Activated CD8-positive, alpha-beta T cell treated with anti-CD3 and anti-CD28 coated beads, Interleukin-2, amount 10 ng/mL, durations not matched to agents 7 days and 5 days (primary cell): ENCODE results near the gene ATXN8OS. TPM values are rescaled to one million over a fixed set of nuclear protein-coding genes. Genes with fewer than 3 reads are reported as not detected.

Experiments used
- ATAC-seq: fragments of 150-1000 bp; cut with Tn5 transposase; one replicate; pipeline ENCODE4 v1.10.0; 2021; ENCODE audit warnings: moderate library complexity
- CTCF ChIA-PET: fragments of 350-600 bp; sonication (Branson Sonifier 250); formaldehyde crosslinking; loops from one replicate; lab custom pipeline; 2021; ENCODE audit warnings: antibody characterized with exemption; lab: Charles Lee
- POLR2A ChIA-PET: fragments of 350-600 bp; sonication (Branson Sonifier 250); formaldehyde crosslinking; loops from one replicate; lab custom pipeline; 2021; ENCODE audit warnings: antibody characterized with exemption; lab: Charles Lee
- DNase-seq: peaks from one replicate; pipeline ENCODE4 v3.0.0-alpha.2; 2020
- H3K27ac Mint-ChIP-seq: one replicate; pipeline ENCODE4 v1.8.0; 2021; ENCODE audit warnings: mild to moderate bottlenecking, mixed read lengths
- H3K27me3 Mint-ChIP-seq: one replicate; pipeline ENCODE4 v1.8.0; 2021; ENCODE audit warnings: low read depth, mixed read lengths
- H3K36me3 Mint-ChIP-seq: one replicate; pipeline ENCODE4 v1.8.0; 2021; ENCODE audit warnings: low read depth, mixed read lengths
- H3K4me1 Mint-ChIP-seq: one replicate; pipeline ENCODE4 v1.8.0; 2021; ENCODE audit warnings: low read depth, mixed read lengths
- H3K4me3 Mint-ChIP-seq: one replicate; pipeline ENCODE4 v1.8.0; 2021; ENCODE audit warnings: mild to moderate bottlenecking, mixed read lengths
- H3K9me3 Mint-ChIP-seq: one replicate; pipeline ENCODE4 v1.8.0; 2022; ENCODE audit warnings: mixed read lengths; ENCODE audit not compliant: insufficient read depth
- total RNA-seq, 2 experiments: library from RNA; stranded (reverse); gene quantifications; one replicate each; pipeline ENCODE4 v1.2.3, GENCODE V29; 2021

ATXN8OS gene
- not detected for total RNA-seq

DNA sequence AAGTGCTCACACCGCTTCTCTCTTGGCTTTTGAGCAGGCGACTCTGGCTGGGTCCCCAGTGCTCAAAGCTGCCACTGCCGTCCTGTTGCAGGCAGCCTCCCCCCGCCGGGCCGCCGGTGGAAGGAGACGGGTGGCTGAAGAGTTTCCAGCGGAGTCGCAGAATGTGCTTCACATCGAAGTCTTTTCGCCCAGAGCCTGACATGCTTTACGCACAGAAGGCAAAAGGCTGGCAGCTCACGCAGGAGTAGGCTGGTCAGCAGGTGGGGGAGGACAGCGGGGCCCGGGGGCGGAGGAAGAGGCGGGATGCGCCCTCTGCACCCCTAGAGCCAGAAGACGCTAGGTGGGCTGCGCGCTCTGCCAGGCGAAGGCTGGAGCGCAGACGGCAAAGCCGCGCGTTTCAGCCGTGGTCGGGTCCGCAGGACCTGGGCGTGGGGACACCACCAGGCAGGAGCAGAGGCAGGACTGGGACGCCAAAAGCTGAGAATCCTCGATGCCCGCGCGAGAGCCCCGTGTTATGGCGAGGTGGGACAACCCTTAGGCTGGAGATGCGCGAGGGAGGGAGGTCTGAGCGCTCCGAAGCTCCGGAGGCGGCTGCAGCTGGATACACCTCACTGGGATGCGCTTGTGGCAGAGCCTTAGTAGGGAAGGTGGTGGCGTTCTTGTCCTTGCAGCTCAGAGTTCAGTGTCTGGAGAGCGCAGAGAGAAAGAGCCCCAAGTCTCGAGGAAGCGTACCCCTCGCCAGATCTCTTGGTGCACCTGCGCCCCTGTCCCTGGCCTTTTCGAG is at the start of gene ATXN8OS:
ATXN8OS (plus strand) TSS at position 329 of the 784 bp plus-strand sequence.
- Mint-ChIP-seq H3K4me1 (no peaks in the 10 kb centered on the region), H3K36me3 (no peaks in the 10 kb centered on the region), H3K4me3 (no peak within 1 kb of the TSS), H3K9me3 (no peaks in the 10 kb centered on the region), H3K27me3 (no peaks in the 10 kb centered on the region), H3K27ac (no peak within 1 kb of the TSS)
- ChIA-PET CTCF (no interaction called here), POLR2A (no interaction called here)
- ATAC-seq (no peak), DNase-seq (no peak)

- no peaks in the 10 kb centered on the region for H3K4me1 Mint-ChIP-seq
- H3K36me3 Mint-ChIP-seq, result no peaks in the 10 kb centered on the region
- H3K27ac Mint-ChIP-seq, result no peak overlapping the region
- H3K4me3 Mint-ChIP-seq, result no peak overlapping the region
- ATAC-seq (no peak), DNase-seq (no peak)
- no peaks in the 10 kb centered on the region for H3K27me3 Mint-ChIP-seq
- peaks cover 3% of the 10 kb centered on the region for H3K9me3 Mint-ChIP-seq
- ChIA-PET POLR2A (no interaction called here), CTCF (no interaction called here)
Observed at GRCh38 chr13:70080012-70080411, 27.6 kb upstream of the ATXN8OS start.

GRCh38 chr13:70087247-70087646 is 20.4 kb upstream of the ATXN8OS start:
- Mint-ChIP-seq H3K9me3 (peaks cover 14% of the 10 kb centered on the region), H3K27ac (no peak overlapping the region)
- POLR2A ChIA-PET, result no interaction called here

GRCh38 chr13:70088926-70089325 is 18.7 kb upstream of the ATXN8OS start:
- no peaks in the 10 kb centered on the region for H3K36me3 Mint-ChIP-seq
- no peak overlapping the region for H3K27ac Mint-ChIP-seq
- DNase-seq (no peak), ATAC-seq (no peak)
- CTCF ChIA-PET, result no interaction called here
- no peaks in the 10 kb centered on the region for H3K4me1 Mint-ChIP-seq
- POLR2A ChIA-PET, result no interaction called here
- no peaks in the 10 kb centered on the region for H3K27me3 Mint-ChIP-seq
- peaks cover 14% of the 10 kb centered on the region for H3K9me3 Mint-ChIP-seq
- H3K4me3 Mint-ChIP-seq, result no peak overlapping the region

More at GRCh38 chr13:70087247-70087646, 20.4 kb upstream of the ATXN8OS start:
- no peaks in the 10 kb centered on the region for H3K27me3 Mint-ChIP-seq
- CTCF ChIA-PET, result no interaction called here
- no peaks in the 10 kb centered on the region for H3K4me1 Mint-ChIP-seq
- H3K36me3 Mint-ChIP-seq, result no peaks in the 10 kb centered on the region
- ATAC-seq (no peak), DNase-seq (no peak)
- H3K4me3 Mint-ChIP-seq, result no peak overlapping the region

DNA sequence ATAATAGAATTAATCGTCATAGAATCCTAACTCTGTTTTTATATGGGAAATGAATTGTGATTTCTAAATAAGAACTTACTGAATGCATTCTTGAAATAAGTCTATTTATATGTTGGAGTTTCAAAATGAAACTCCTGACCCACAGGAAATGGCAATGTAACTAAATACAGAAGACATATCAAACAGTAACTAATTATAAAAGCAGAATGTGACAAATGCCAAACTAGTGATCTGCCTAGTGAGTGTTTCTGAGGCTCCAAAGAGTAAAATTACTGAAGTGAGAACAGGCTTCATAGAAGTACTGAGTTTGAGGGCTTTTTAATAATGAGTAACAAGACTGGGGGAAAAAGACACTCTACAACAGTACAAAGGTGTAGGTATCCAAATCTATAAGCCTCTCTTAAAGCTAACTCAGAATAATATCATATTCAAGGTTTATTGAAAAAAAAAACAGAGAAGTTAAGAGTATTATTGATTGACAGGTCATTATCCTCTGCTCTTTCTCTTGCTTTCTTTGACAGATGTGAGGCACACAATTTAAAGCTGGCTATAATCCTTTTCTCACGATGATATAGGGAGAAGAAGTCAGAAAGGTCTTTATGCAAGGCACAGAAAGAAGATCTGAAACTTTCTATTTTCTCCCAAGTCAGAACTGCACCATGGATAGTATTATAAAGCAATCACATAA is 17.4 kb upstream of the ATXN8OS start:
- CTCF ChIA-PET, result no interaction called here
- POLR2A ChIA-PET, result no interaction called here
- DNase-seq (no peak), ATAC-seq (no peak)
- peaks cover 11% of the 10 kb centered on the region for H3K9me3 Mint-ChIP-seq
- H3K27ac Mint-ChIP-seq, result no peak overlapping the region
- no peaks in the 10 kb centered on the region for H3K4me1 Mint-ChIP-seq
- no peaks in the 10 kb centered on the region for H3K36me3 Mint-ChIP-seq
- H3K27me3 Mint-ChIP-seq, result no peaks in the 10 kb centered on the region
- H3K4me3 Mint-ChIP-seq, result no peak overlapping the region

- Mint-ChIP-seq H3K9me3 (no peaks in the 10 kb centered on the region), H3K27me3 (no peaks in the 10 kb centered on the region), H3K4me1 (no peaks in the 10 kb centered on the region), H3K36me3 (no peaks in the 10 kb centered on the region), H3K4me3 (no peak overlapping the region), H3K27ac (no peak overlapping the region)
- DNase-seq (no peak), ATAC-seq (no peak)
- ChIA-PET CTCF (no interaction called here), POLR2A (no interaction called here)
Observed at GRCh38 chr13:70098669-70099068, 9.0 kb upstream of the ATXN8OS start.

- ATAC-seq (no peak), DNase-seq (no peak)
- Mint-ChIP-seq H3K4me3 (no peak overlapping the region), H3K9me3 (no peaks in the 10 kb centered on the region), H3K36me3 (no peaks in the 10 kb centered on the region), H3K27ac (no peak overlapping the region), H3K27me3 (no peaks in the 10 kb centered on the region), H3K4me1 (no peaks in the 10 kb centered on the region)
- CTCF ChIA-PET, result no interaction called here
- POLR2A ChIA-PET, result no interaction called here
Observed at GRCh38 chr13:70104481-70104880, 3.1 kb upstream of the ATXN8OS start.

GRCh38 chr13:70107125-70107497 is 515 bp upstream of the ATXN8OS start:
- Mint-ChIP-seq H3K4me1 (no peaks in the 10 kb centered on the region), H3K27ac (no peak overlapping the region)

DNA sequence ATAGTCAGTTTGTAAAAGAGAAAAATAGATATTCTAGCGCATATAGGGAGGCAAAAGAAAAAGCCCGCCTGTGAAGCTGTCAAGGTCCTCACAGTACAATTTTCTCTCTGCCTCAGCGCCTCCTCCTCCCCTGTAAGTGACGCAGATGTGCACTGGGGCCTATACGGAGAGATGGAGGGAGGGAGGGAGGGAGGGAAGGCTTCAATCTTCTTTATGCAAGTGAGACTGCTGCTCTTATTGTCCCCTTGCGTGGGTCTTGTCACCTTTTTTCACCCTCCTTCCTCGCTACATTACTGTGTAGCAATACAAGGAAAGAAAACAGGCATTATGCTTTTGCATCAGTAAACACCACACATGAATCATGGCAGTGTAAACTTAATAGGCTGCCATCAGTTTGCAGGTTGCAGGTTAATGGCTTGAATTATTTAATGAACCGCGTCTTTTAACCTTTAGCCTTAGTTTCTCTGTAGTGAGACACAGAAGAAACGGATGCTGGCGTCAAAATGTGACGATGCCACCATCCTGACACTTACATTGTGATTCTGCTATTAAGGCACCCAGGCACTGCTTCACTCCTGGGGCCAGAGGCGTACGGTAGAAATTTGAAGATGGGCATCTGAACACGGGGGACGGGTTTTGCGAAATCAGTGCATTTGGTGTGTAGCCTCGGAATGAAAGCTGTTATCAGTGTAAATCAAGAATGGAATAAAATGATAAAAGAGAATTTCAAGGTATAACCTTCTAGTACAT is 905 bp downstream of the ATXN8OS start, which contains the start of gene KLHL1:
KLHL1 (minus strand) TSS at position 97 of the 750 bp plus-strand sequence. CDS start 753 bp downstream, outside the sequence.
- CTCF ChIA-PET, result no interaction called here

More at GRCh38 chr13:70107125-70107497, 515 bp upstream of the ATXN8OS start:
- Mint-ChIP-seq H3K9me3 (no peaks in the 10 kb centered on the region), H3K4me3 (no peak overlapping the region), H3K27me3 (no peaks in the 10 kb centered on the region), H3K36me3 (no peaks in the 10 kb centered on the region)
- ChIA-PET CTCF (no interaction called here), POLR2A (no interaction called here)
- ATAC-seq, result no peak
- DNase-seq, result no peak

GRCh38 chr13:70117338-70117905 is 9.8 kb downstream of the ATXN8OS start:
- CTCF ChIA-PET, result no interaction called here
- no peaks in the 10 kb centered on the region for H3K27me3 Mint-ChIP-seq
- POLR2A ChIA-PET, result no interaction called here

More for the DNA sequence above, 905 bp downstream of the ATXN8OS start, which contains the start of gene KLHL1:
- H3K4me3 Mint-ChIP-seq, result no peak within 1 kb of the TSS
- DNase-seq (no peak), ATAC-seq (no peak)
- POLR2A ChIA-PET, result no interaction called here
- no peak within 1 kb of the TSS for H3K27ac Mint-ChIP-seq
- H3K27me3 Mint-ChIP-seq, result no peaks in the 10 kb centered on the region
- no peaks in the 10 kb centered on the region for H3K4me1 Mint-ChIP-seq
- no peaks in the 10 kb centered on the region for H3K36me3 Mint-ChIP-seq
- no peaks in the 10 kb centered on the region for H3K9me3 Mint-ChIP-seq

DNA sequence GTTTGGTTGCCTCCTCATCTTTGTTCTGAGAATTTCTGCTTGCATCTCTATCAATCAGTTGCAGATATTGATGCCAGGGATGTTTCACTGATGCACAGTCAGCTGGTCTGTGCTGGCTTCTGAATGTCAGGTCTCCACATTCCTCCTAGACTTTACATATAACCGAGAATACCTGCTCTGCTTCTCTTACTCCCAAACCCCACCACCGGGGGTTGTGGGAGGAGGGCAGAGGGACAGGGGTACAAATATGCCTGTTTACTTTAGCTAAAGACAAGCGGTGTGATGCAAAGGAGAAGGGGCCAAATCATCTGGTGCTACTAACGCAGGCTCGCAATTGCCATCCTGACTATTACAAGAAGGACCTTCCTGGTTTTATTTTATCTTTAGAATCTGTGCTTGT is 18.1 kb downstream of the ATXN8OS start:
- ATAC-seq, result no peak
- no peak overlapping the region for H3K27ac Mint-ChIP-seq
- no peak for DNase-seq
- H3K36me3 Mint-ChIP-seq, result no peaks in the 10 kb centered on the region
- no peak overlapping the region for H3K4me3 Mint-ChIP-seq
- peaks cover 11% of the 10 kb centered on the region for H3K9me3 Mint-ChIP-seq
- H3K4me1 Mint-ChIP-seq, result no peaks in the 10 kb centered on the region
- ChIA-PET CTCF (no interaction called here), POLR2A (no interaction called here)
- H3K27me3 Mint-ChIP-seq, result no peaks in the 10 kb centered on the region

More at GRCh38 chr13:70117338-70117905, 9.8 kb downstream of the ATXN8OS start:
- Mint-ChIP-seq H3K27ac (no peak overlapping the region), H3K9me3 (peaks cover 11% of the 10 kb centered on the region), H3K36me3 (no peaks in the 10 kb centered on the region), H3K4me1 (no peaks in the 10 kb centered on the region), H3K4me3 (no peak overlapping the region)
- no peak for ATAC-seq
- DNase-seq, result no peak
